GM19324 (cell line): ENCODE measurements around the gene R3HDM4.
"Not testable (repeated sequence)": the region's sequence is repeated elsewhere in the genome, so short reads cannot be mapped to it uniquely, and the experiment has no call there.

Source experiments
- ATAC-seq: cut with Tn5 transposase; IDR thresholded peaks from one replicate; pipeline ENCODE4 v1.9.1; 2021; ENCODE audit warnings: mild to moderate bottlenecking, moderate library complexity; ENCODE audit not compliant: unreplicated experiment, low FRiP score

R3HDM4 gene

GRCh38 chr19:878751-879561 is 34.1 kb downstream of the R3HDM4 start:
- ATAC-seq = not testable (repeated sequence)

- not testable (repeated sequence) for ATAC-seq
Measured at GRCh38 chr19:877992-878660, 34.9 kb downstream of the R3HDM4 start.

- ATAC-seq = no peak
Measured at GRCh38 chr19:876780-877314, 36.2 kb downstream of the R3HDM4 start.

GRCh38 chr19:876089-876488 is 36.9 kb downstream of the R3HDM4 start:
- ATAC-seq = no peak

- ATAC-seq = no peak
Measured at GRCh38 chr19:875265-875879, 37.6 kb downstream of the R3HDM4 start.

- ATAC-seq = no peak
Measured at GRCh38 chr19:873561-874041, 39.4 kb downstream of the R3HDM4 start.

- no peak for ATAC-seq
Measured at GRCh38 chr19:873084-873483, 39.9 kb downstream of the R3HDM4 start.

GRCh38 chr19:872266-872951 is 40.6 kb downstream of the R3HDM4 start:
- no peak for ATAC-seq

- ATAC-seq = no peak
Measured at GRCh38 chr19:871446-872265, 41.4 kb downstream of the R3HDM4 start.

- ATAC-seq = no peak
Measured at GRCh38 chr19:870963-871401, 42.0 kb downstream of the R3HDM4 start.

- no peak for ATAC-seq
Measured at GRCh38 chr19:870314-870713, 42.7 kb downstream of the R3HDM4 start.

GRCh38 chr19:869245-870177 is 43.5 kb downstream of the R3HDM4 start:
- no peak for ATAC-seq

GRCh38 chr19:868458-869244 is 44.4 kb downstream of the R3HDM4 start:
- ATAC-seq = no peak

GRCh38 chr19:867855-868457 is 45.1 kb downstream of the R3HDM4 start:
- ATAC-seq = no peak

GRCh38 chr19:867301-867793 is 45.7 kb downstream of the R3HDM4 start:
- no peak for ATAC-seq

- no peak for ATAC-seq
Measured at GRCh38 chr19:866769-867300, 46.2 kb downstream of the R3HDM4 start.

GRCh38 chr19:863315-863620 is 49.8 kb downstream of the R3HDM4 start:
- no peak for ATAC-seq
